OCI-LY1 (cell line): ENCODE data around the gene TCF3.

Source experiments
- H2AFZ ChIP-seq: fragments of 200-600 bp; sonication (generic), shearing (Covaris generic); 2 replicates; pipeline ENCODE4 v1.6.0; 2014; ENCODE audit warnings: antibody characterized with exemption, mild to moderate bottlenecking, low read length
- H3F3A ChIP-seq: fragments of 200-600 bp; sonication (generic), shearing (Covaris generic); 2 replicates; pipeline ENCODE4 v1.6.0; 2014; ENCODE audit warnings: mild to moderate bottlenecking, antibody characterized with exemption, low read length, moderate library complexity; ENCODE audit not compliant: insufficient read depth
- H3K27ac ChIP-seq: fragments of 200-600 bp; sonication (generic); 2 replicates; pipeline ENCODE4 v1.5.1; 2014; ENCODE audit warnings: low read length, mixed run types, mild to moderate bottlenecking, low read depth; ENCODE audit not compliant: poor library complexity, severe bottlenecking
- H3K27me3 ChIP-seq: fragments of 200-600 bp; sonication (generic); 2 replicates; pipeline ENCODE4 v1.6.0; 2014; ENCODE audit warnings: antibody characterized with exemption, mild to moderate bottlenecking, low read length, moderate library complexity; ENCODE audit not compliant: insufficient read depth
- H3K36me3 ChIP-seq: fragments of 200-600 bp; sonication (generic); 2 replicates; pipeline ENCODE4 v1.6.1; 2014; ENCODE audit warnings: mild to moderate bottlenecking, antibody characterized with exemption, low read length, moderate library complexity, mixed read lengths; ENCODE audit not compliant: insufficient read depth
- H3K4me1 ChIP-seq: fragments of 200-600 bp; sonication (generic); 2 replicates; pipeline ENCODE4 v1.5.1; 2014; ENCODE audit warnings: mild to moderate bottlenecking, low read length, moderate library complexity; ENCODE audit not compliant: insufficient read depth, severe bottlenecking
- H3K4me2 ChIP-seq: fragments of 200-600 bp; sonication (generic), shearing (Covaris generic); 2 replicates; pipeline ENCODE4 v1.6.1; 2014; ENCODE audit warnings: low read length
- H3K4me3 ChIP-seq: fragments of 200-600 bp; sonication (generic); 2 replicates; pipeline ENCODE4 v1.5.1; 2014; ENCODE audit warnings: low read length, low read depth, mild to moderate bottlenecking, mixed read lengths; ENCODE audit not compliant: poor library complexity, severe bottlenecking
- H3K79me2 ChIP-seq: fragments of 200-600 bp; shearing (Covaris generic); 2 replicates; pipeline ENCODE4 v1.6.1; 2016; ENCODE audit warnings: mixed run types, low read length, mixed read lengths; ENCODE audit not compliant: insufficient read depth
- H3K9ac ChIP-seq: fragments of 200-600 bp; sonication (generic), shearing (Covaris generic); 2 replicates; pipeline ENCODE4 v1.6.1; 2014; ENCODE audit warnings: mild to moderate bottlenecking, low read length, mixed read lengths
- H3K9me2 ChIP-seq: fragments of 200-600 bp; sonication (generic), shearing (Covaris generic); 2 replicates; pipeline ENCODE4 v1.6.1; 2014; ENCODE audit warnings: low read depth, mild to moderate bottlenecking, low read length, mixed read lengths
- H3K9me3 ChIP-seq: fragments of 200-600 bp; shearing (Covaris generic); 2 replicates; pipeline ENCODE4 v1.6.1; 2014; ENCODE audit warnings: low read length, mixed read lengths
- H4K20me1 ChIP-seq: fragments of 200-600 bp; sonication (generic), shearing (Covaris generic); 2 replicates; pipeline ENCODE4 v1.6.0; 2016; ENCODE audit warnings: mild to moderate bottlenecking, low read length; ENCODE audit not compliant: insufficient read depth
- CTCF ChIP-seq: fragments of 200-600 bp; sonication (generic), shearing (Covaris generic); IDR thresholded peaks from 2 replicates; pipeline ENCODE4 v1.5.1; 2017; ENCODE audit warnings: mild to moderate bottlenecking, antibody characterized with exemption, low read length, moderate library complexity, mixed read lengths
- EZH2 ChIP-seq: fragments of 200-600 bp; sonication (generic), shearing (Covaris generic); IDR thresholded peaks from 2 replicates; pipeline ENCODE4 v1.8.0; 2017; ENCODE audit warnings: borderline replicate concordance, mixed run types, mild to moderate bottlenecking, antibody characterized with exemption, low read length, moderate library complexity, mixed read lengths

Gene TCF3

GRCh38 chr19:1652471-1653299 lies at the start of gene TCF3:
Gene TCF3, minus strand, starts transcription at chr19:1652615. Its CDS starts 2,367 bp downstream, at chr19:1650248.
- Histone ChIP-seq H3K36me3 (peaks cover 32% of the 10 kb centered on the region), H3K4me2 (peak within 1 kb of the TSS; percentile 93), H3K27ac (peak within 1 kb of the TSS; percentile 98), H3K4me3 (peak within 1 kb of the TSS; percentile 85), H3K9ac (peak within 1 kb of the TSS; percentile 98), H2AFZ (no peak within 1 kb of the TSS), H3K27me3 (no peaks in the 10 kb centered on the region), H4K20me1 (no peaks in the 10 kb centered on the region), H3K4me1 (peaks cover 32% of the 10 kb centered on the region), H3K79me2 (peaks cover 31% of the 10 kb centered on the region), H3K9me2 (no peaks in the 10 kb centered on the region), H3F3A (no peaks in the 10 kb centered on the region), H3K9me3 (no peaks in the 10 kb centered on the region)
- TF ChIP-seq EZH2 (no peak), CTCF (no peak)

DNA sequence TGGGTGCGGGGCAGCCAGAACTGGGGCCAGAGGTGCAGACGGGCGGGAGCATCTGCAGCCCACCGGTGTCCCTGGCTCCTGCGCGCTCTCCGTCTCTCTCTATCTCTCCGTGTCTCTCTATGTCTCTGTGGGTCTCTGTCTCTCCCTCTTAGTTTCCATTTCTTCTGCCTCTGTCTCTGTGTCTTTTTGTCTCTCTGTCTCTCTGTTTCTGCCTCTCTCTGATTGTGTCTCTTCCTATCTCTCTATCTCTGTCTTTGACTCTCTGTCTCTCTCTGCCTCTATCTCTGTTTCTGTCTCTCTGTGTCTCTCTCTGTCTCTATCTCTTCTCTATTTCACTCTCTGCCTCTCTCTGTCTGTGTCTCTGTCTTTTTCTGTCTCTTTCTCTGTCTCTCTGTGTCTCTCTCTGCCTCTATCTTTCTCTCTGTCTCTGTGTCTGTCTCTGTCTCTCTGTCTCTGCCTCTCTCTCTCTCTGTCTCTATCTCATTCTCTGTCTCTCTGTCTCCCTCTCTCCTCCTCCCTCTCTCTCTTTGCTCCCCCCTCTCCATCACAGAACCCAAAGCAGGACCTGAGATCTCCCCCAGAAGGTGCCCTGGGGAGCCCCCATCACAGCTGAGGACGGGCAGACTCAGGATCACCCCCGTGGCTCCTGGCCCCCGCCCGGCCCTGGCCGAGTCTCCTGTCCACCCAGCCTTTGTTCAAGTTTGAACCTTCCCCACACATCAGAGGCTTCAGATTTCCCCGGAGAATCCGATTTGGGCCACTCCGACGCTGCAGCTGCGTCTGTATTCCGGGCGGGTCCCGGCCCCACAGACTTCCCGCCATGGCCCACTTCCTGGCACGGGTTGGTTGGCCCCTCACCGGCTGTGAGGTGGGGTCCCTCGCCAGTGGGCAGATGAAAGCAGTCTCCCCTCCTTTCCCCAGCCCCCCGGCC lies 48.6 kb upstream of the TCF3 start:
- Histone ChIP-seq H3K9me2 (no peaks in the 10 kb centered on the region), H3K4me2 (no peak overlapping the region), H3K27ac (no peak overlapping the region), H3K4me3 (no peak overlapping the region), H2AFZ (no peak overlapping the region), H4K20me1 (no peaks in the 10 kb centered on the region), H3F3A (no peaks in the 10 kb centered on the region), H3K9ac (no peak overlapping the region), H3K27me3 (peaks cover 5% of the 10 kb centered on the region; the same call in 1 of the 2 replicates), H3K4me1 (no peaks in the 10 kb centered on the region), H3K9me3 (no peaks in the 10 kb centered on the region), H3K36me3 (no peaks in the 10 kb centered on the region; the same call in 1 of the 2 replicates), H3K79me2 (no peaks in the 10 kb centered on the region)
- no peak for TF ChIP-seq EZH2
- no peak for TF ChIP-seq CTCF

- no peaks in the 10 kb centered on the region for H3K9me2 ChIP-seq
Measured at GRCh38 chr19:1699998-1700732, 47.8 kb upstream of the TCF3 start.

More at GRCh38 chr19:1699998-1700732, 47.8 kb upstream of the TCF3 start:
- Histone ChIP-seq H3K4me2 (no peak overlapping the region), H3K27ac (no peak overlapping the region), H4K20me1 (no peaks in the 10 kb centered on the region), H3K9me3 (no peaks in the 10 kb centered on the region), H3F3A (no peaks in the 10 kb centered on the region), H3K4me1 (no peaks in the 10 kb centered on the region), H3K9ac (no peak overlapping the region), H2AFZ (no peak overlapping the region), H3K79me2 (no peaks in the 10 kb centered on the region), H3K27me3 (peaks cover 5% of the 10 kb centered on the region; the same call in 1 of the 2 replicates), H3K4me3 (no peak overlapping the region), H3K36me3 (no peaks in the 10 kb centered on the region; the same call in 1 of the 2 replicates)
- no peak for TF ChIP-seq EZH2
- TF ChIP-seq CTCF, result no peak
